ENCODE results near the gene TNS3.
"Not testable (repeated sequence)": the region's sequence is repeated elsewhere in the genome, so short reads cannot be mapped to it uniquely, and the experiment has no call there.

The TNS3 gene

DNA sequence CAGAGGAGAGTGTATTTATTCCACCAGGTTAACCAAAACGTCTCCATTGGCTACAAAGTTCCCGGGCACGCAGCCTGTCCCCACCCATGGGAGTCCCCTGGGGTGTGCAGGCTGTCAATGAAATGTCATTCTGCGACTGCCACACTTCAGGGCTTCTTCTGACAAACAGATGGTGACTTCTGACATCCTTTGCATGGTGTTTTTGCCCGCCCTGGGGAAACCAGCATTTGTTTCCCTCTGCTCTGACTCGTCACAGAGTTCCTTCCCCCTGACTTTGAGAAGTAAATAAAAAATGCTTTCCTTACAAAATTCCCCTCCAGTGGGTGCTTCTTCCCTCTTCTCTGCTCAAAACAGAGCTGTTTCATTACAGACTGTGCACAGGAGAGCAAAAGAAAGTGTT lies 38.2 kb downstream of the TNS3 start:
- Histone ChIP-seq H3K4me3 (IDR thresholded peaks at IDR 0.05; ENCODE audit: insufficient read depth, low read depth, low read length) (no peak overlapping the region), H3K4me1 (ENCODE audit: low read depth, poor library complexity, severe bottlenecking) (no peaks in the 10 kb centered on the region), H3K27ac (no peak overlapping the region), H3K79me2 (ENCODE audit: insufficient read depth, low read depth) (no peaks in the 10 kb centered on the region), H3K27me3 (ENCODE audit: insufficient read depth, low read depth) (no peaks in the 10 kb centered on the region), H4K20me1 (ENCODE audit: insufficient read depth) (no peaks in the 10 kb centered on the region), H2AFZ (ENCODE audit: low read depth) (no peak overlapping the region), H3K9ac (no peak overlapping the region), H3K36me3 (ENCODE audit: insufficient read depth) (no peaks in the 10 kb centered on the region), H3K4me2 (no peak overlapping the region)
- TF ChIP-seq, protein P1, sequence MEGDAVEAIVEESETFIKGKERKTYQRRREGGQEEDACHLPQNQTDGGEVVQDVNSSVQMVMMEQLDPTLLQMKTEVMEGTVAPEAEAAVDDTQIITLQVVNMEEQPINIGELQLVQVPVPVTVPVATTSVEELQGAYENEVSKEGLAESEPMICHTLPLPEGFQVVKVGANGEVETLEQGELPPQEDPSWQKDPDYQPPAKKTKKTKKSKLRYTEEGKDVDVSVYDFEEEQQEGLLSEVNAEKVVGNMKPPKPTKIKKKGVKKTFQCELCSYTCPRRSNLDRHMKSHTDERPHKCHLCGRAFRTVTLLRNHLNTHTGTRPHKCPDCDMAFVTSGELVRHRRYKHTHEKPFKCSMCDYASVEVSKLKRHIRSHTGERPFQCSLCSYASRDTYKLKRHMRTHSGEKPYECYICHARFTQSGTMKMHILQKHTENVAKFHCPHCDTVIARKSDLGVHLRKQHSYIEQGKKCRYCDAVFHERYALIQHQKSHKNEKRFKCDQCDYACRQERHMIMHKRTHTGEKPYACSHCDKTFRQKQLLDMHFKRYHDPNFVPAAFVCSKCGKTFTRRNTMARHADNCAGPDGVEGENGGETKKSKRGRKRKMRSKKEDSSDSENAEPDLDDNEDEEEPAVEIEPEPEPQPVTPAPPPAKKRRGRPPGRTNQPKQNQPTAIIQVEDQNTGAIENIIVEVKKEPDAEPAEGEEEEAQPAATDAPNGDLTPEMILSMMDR (conservative IDR thresholded peaks at IDR 0.05; ENCODE audit: low read depth, low read length), result no peak

DNA sequence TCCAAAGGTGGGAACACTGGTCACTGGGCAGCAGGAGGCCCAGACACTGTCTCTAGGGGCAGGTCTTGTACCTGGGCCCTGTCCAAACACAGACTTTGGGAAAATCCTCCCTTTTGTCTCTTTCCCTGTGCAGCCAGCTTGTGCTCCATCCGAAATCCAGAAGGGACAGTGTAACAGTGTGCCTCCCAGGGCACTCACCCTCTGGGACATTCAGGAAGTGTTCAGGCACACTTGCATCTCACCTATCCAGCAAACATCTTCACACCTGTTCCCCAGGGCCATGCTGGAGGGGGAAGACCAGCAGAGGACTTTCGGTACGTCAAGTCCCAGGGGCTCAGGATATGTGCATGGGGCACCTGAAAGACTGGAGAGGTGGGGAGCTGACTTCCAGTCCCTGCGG lies 38.9 kb downstream of the TNS3 start:
- Histone ChIP-seq H3K27ac (no peak overlapping the region), H3K36me3 (ENCODE audit: insufficient read depth) (no peaks in the 10 kb centered on the region), H3K4me2 (no peak overlapping the region)

GRCh38 chr7:47542051-47542450 lies 39.9 kb downstream of the TNS3 start:
- Histone ChIP-seq H3K4me3 (IDR thresholded peaks at IDR 0.05; ENCODE audit: insufficient read depth, low read depth, low read length) (no peak overlapping the region), H3K4me2 (no peak overlapping the region), H2AFZ (ENCODE audit: low read depth) (no peak overlapping the region), H3K27me3 (ENCODE audit: insufficient read depth, low read depth) (no peaks in the 10 kb centered on the region), H3K4me1 (ENCODE audit: low read depth, poor library complexity, severe bottlenecking) (no peaks in the 10 kb centered on the region), H4K20me1 (ENCODE audit: insufficient read depth) (no peaks in the 10 kb centered on the region), H3K9ac (no peak overlapping the region), H3K79me2 (ENCODE audit: insufficient read depth, low read depth) (no peaks in the 10 kb centered on the region), H3K36me3 (ENCODE audit: insufficient read depth) (no peaks in the 10 kb centered on the region), H3K27ac (no peak overlapping the region)
- TF ChIP-seq, protein P1 (conservative IDR thresholded peaks at IDR 0.05; ENCODE audit: low read depth, low read length), result no peak

More for the DNA sequence above, 38.9 kb downstream of the TNS3 start:
- H4K20me1 ChIP-seq (ENCODE audit: insufficient read depth), result no peaks in the 10 kb centered on the region
- H3K4me1 ChIP-seq (ENCODE audit: low read depth, poor library complexity, severe bottlenecking), result no peaks in the 10 kb centered on the region
- no peak overlapping the region for H3K4me3 ChIP-seq (IDR thresholded peaks at IDR 0.05; ENCODE audit: insufficient read depth, low read depth, low read length)
- no peak overlapping the region for H2AFZ ChIP-seq (ENCODE audit: low read depth)
- H3K9ac ChIP-seq, result no peak overlapping the region
- no peaks in the 10 kb centered on the region for H3K79me2 ChIP-seq (ENCODE audit: insufficient read depth, low read depth)
- TF ChIP-seq, protein P1 (conservative IDR thresholded peaks at IDR 0.05; ENCODE audit: low read depth, low read length), result no peak
- no peaks in the 10 kb centered on the region for H3K27me3 ChIP-seq (ENCODE audit: insufficient read depth, low read depth)

DNA sequence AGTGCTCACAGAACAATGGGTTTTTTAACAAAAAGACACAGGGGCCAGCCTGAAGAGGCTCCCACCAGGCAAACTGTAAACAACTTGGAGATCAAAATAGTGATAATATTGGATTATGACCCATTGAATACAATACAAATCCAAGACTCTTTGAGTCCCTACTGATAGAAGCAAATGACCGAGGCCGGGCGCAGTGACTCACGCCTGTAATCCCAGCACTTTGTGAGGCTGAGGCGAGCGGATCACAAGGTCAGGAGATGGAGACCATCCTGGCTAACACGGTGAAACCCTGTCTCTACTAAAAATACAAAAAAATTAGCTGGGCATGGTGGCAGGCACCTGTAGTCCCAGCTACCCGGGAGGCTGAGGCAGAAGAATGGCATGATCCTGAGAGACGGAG lies 40.4 kb downstream of the TNS3 start:
- H3K27me3 ChIP-seq (ENCODE audit: insufficient read depth, low read depth); H3K79me2 ChIP-seq (ENCODE audit: insufficient read depth, low read depth); H3K4me2 ChIP-seq; H2AFZ ChIP-seq (ENCODE audit: low read depth); H3K4me3 ChIP-seq (IDR thresholded peaks at IDR 0.05; ENCODE audit: insufficient read depth, low read depth, low read length); H4K20me1 ChIP-seq (ENCODE audit: insufficient read depth); H3K4me1 ChIP-seq (ENCODE audit: low read depth, poor library complexity, severe bottlenecking); H3K9ac ChIP-seq; H3K27ac ChIP-seq; H3K36me3 ChIP-seq (ENCODE audit: insufficient read depth): not testable (repeated sequence)

- Histone ChIP-seq H3K4me3 (IDR thresholded peaks at IDR 0.05; ENCODE audit: insufficient read depth, low read depth, low read length) (no peak overlapping the region), H3K27ac (no peak overlapping the region), H2AFZ (ENCODE audit: low read depth) (no peak overlapping the region), H3K79me2 (ENCODE audit: insufficient read depth, low read depth) (no peaks in the 10 kb centered on the region), H3K4me1 (ENCODE audit: low read depth, poor library complexity, severe bottlenecking) (no peaks in the 10 kb centered on the region), H3K27me3 (ENCODE audit: insufficient read depth, low read depth) (no peaks in the 10 kb centered on the region), H4K20me1 (ENCODE audit: insufficient read depth) (no peaks in the 10 kb centered on the region), H3K4me2 (no peak overlapping the region), H3K9ac (no peak overlapping the region), H3K36me3 (ENCODE audit: insufficient read depth) (no peaks in the 10 kb centered on the region)
- TF ChIP-seq, protein P1 (conservative IDR thresholded peaks at IDR 0.05; ENCODE audit: low read depth, low read length), result no peak
These were observed 41.2 kb downstream of the TNS3 start for GRCh38 chr7:47540387-47541350.

Data from KMS-11 (cell line).